Measurements from ENCODE around the gene DCBLD2.

Gene DCBLD2

GRCh38 chr3:98769448-98769847, 132.0 kb downstream of the DCBLD2 start:
- no peaks in the 10 kb centered on the region for H3K27me3 ChIP-seq (replicated peaks; ENCODE audit: control insufficient read depth, insufficient read depth, low read length)
- no peak overlapping the region for H3K4me3 ChIP-seq (replicated peaks; ENCODE audit: low read depth, low read length)
- TF ChIP-seq, protein P1, sequence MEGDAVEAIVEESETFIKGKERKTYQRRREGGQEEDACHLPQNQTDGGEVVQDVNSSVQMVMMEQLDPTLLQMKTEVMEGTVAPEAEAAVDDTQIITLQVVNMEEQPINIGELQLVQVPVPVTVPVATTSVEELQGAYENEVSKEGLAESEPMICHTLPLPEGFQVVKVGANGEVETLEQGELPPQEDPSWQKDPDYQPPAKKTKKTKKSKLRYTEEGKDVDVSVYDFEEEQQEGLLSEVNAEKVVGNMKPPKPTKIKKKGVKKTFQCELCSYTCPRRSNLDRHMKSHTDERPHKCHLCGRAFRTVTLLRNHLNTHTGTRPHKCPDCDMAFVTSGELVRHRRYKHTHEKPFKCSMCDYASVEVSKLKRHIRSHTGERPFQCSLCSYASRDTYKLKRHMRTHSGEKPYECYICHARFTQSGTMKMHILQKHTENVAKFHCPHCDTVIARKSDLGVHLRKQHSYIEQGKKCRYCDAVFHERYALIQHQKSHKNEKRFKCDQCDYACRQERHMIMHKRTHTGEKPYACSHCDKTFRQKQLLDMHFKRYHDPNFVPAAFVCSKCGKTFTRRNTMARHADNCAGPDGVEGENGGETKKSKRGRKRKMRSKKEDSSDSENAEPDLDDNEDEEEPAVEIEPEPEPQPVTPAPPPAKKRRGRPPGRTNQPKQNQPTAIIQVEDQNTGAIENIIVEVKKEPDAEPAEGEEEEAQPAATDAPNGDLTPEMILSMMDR (IDR thresholded peaks at IDR 0.05; ENCODE audit: insufficient read depth, low read length, poor library complexity, severe bottlenecking): no peak
- DNase-seq (ENCODE audit: extremely low read depth, insufficient read length): no peak
- no peaks in the 10 kb centered on the region; the same call in 1 of the 2 replicates for H3K36me3 ChIP-seq (ENCODE audit: control insufficient read depth, insufficient read depth, low read length)

- TF ChIP-seq, protein P1 (IDR thresholded peaks at IDR 0.05; ENCODE audit: insufficient read depth, low read length, poor library complexity, severe bottlenecking): no peak
- Histone ChIP-seq H3K27me3 (replicated peaks; ENCODE audit: control insufficient read depth, insufficient read depth, low read length) (no peaks in the 10 kb centered on the region), H3K4me3 (replicated peaks; ENCODE audit: low read depth, low read length) (no peak overlapping the region), H3K36me3 (ENCODE audit: control insufficient read depth, insufficient read depth, low read length) (no peaks in the 10 kb centered on the region)
- no peak for DNase-seq (ENCODE audit: extremely low read depth, insufficient read length)
Observed at GRCh38 chr3:98768961-98769360, 132.5 kb downstream of the DCBLD2 start.

DNA sequence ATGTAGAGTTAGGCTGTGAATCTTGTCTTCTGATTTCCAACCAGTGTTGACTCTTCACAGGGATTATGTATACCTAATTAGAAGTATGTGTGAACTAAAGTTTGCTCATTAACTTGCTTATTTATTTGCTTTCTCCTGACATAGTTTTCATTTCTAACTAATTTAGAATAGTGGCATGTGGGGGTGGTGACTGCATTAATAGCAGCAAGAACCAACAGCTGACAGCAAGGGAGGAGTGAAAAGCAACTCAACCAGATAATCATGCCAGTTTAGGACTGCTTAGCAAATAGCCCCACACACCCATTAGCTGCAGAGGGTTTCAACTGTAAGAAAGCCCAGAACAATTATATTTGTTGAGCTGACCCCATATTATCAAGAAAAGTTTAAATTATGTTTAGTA, 134.6 kb downstream of the DCBLD2 start:
- H3K4me3 ChIP-seq (replicated peaks; ENCODE audit: low read depth, low read length): no peak overlapping the region
- DNase-seq (ENCODE audit: extremely low read depth, insufficient read length): no peak
- TF ChIP-seq, protein P1 (IDR thresholded peaks at IDR 0.05; ENCODE audit: insufficient read depth, low read length, poor library complexity, severe bottlenecking): no peak
- no peaks in the 10 kb centered on the region for H3K27me3 ChIP-seq (replicated peaks; ENCODE audit: control insufficient read depth, insufficient read depth, low read length)
- H3K36me3 ChIP-seq (ENCODE audit: control insufficient read depth, insufficient read depth, low read length): no peaks in the 10 kb centered on the region

DNA sequence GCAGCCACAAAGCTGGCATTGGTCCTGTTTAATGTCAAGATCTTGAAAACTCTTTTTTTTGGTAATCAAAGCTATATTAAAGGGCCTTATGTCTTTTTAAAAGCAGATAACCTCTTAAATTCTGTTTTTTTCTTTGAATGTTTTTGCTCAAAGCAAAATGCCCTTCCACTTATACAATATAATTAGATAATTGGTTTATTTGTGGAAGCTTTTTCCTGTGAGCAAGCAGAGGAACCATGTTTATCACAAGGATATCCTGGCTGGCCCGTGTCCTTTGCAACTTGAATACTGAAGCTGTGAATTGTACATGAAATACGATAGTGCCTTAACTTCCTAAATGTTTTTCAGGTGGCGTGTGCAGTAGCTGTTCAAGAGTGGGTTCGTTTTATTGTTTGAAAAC, 135.8 kb downstream of the DCBLD2 start:
- TF ChIP-seq, protein P1 (IDR thresholded peaks at IDR 0.05; ENCODE audit: insufficient read depth, low read length, poor library complexity, severe bottlenecking): no peak
- Histone ChIP-seq H3K27me3 (replicated peaks; ENCODE audit: control insufficient read depth, insufficient read depth, low read length) (no peaks in the 10 kb centered on the region), H3K4me3 (replicated peaks; ENCODE audit: low read depth, low read length) (no peak overlapping the region), H3K36me3 (ENCODE audit: control insufficient read depth, insufficient read depth, low read length) (no peaks in the 10 kb centered on the region)
- DNase-seq (ENCODE audit: extremely low read depth, insufficient read length): no peak

DNA sequence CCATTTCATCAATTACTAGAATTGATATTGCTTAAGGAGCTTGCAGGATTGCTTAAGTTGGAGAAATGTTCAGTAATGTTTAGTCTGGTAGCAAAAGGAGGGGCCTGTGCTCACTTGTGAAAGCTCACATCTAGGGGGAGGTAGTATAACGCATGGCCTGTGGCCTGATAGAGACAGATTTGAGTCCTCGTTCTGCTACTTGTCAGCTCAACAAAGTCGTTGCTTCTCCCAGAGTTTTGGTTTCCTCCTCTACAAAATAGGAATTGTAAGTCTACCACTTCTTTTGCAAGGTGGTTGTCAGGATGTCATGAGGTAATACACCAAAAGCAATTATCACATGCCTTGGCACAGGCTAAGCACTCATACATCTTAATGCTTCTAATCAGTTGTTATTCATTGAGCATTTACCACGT, 137.0 kb downstream of the DCBLD2 start:
- no peaks in the 10 kb centered on the region for H3K27me3 ChIP-seq (replicated peaks; ENCODE audit: control insufficient read depth, insufficient read depth, low read length)
- TF ChIP-seq, protein P1 (IDR thresholded peaks at IDR 0.05; ENCODE audit: insufficient read depth, low read length, poor library complexity, severe bottlenecking): peak; percentile 9
- no peak overlapping the region for H3K4me3 ChIP-seq (replicated peaks; ENCODE audit: low read depth, low read length)
- H3K36me3 ChIP-seq (ENCODE audit: control insufficient read depth, insufficient read depth, low read length): 0 out of 2 replicates have a peak, but pooled peaks cover 1% of the 10 kb centered on the region
- DNase-seq (ENCODE audit: extremely low read depth, insufficient read length): no peak

DNA sequence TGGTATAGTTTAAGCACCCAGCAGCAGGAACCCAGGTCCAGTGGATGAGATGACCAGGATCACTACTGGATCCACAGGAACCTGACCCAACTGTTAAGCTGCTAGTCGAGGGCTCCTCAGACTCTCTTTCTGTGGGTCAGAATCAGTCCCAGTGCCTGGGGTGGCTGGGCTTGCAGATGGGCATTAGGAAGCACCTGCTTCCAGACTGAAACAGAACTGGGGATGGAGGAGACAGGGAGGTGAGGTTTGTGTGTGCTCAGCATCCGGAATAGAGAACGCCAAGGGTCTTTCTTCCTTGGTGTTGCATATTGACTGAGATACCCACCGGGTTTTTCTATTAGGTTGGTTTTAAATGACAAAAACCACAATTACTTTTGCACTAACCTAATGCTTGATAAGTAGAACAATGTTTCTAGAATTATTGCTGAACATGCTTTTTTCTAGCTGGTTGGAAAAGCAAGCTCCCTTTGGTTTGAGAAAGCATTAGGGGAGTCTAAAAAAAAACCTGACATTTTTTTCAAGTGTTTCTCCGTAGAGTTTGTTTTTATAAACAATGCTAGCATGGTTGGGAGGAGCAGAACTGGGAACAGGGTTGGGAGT, 137.6 kb downstream of the DCBLD2 start:
- DNase-seq (ENCODE audit: extremely low read depth, insufficient read length): no peak
- TF ChIP-seq, protein P1 (IDR thresholded peaks at IDR 0.05; ENCODE audit: insufficient read depth, low read length, poor library complexity, severe bottlenecking): no peak
- peak overlapping the region; percentile 37 for H3K4me3 ChIP-seq (replicated peaks; ENCODE audit: low read depth, low read length)

More for the DNA sequence above, 137.6 kb downstream of the DCBLD2 start:
- Histone ChIP-seq H3K27me3 (replicated peaks; ENCODE audit: control insufficient read depth, insufficient read depth, low read length) (no peaks in the 10 kb centered on the region), H3K36me3 (ENCODE audit: control insufficient read depth, insufficient read depth, low read length) (0 out of 2 replicates have a peak, but pooled peaks cover 1% of the 10 kb centered on the region)
